ENCODE results near the gene TMIGD1.

DNA sequence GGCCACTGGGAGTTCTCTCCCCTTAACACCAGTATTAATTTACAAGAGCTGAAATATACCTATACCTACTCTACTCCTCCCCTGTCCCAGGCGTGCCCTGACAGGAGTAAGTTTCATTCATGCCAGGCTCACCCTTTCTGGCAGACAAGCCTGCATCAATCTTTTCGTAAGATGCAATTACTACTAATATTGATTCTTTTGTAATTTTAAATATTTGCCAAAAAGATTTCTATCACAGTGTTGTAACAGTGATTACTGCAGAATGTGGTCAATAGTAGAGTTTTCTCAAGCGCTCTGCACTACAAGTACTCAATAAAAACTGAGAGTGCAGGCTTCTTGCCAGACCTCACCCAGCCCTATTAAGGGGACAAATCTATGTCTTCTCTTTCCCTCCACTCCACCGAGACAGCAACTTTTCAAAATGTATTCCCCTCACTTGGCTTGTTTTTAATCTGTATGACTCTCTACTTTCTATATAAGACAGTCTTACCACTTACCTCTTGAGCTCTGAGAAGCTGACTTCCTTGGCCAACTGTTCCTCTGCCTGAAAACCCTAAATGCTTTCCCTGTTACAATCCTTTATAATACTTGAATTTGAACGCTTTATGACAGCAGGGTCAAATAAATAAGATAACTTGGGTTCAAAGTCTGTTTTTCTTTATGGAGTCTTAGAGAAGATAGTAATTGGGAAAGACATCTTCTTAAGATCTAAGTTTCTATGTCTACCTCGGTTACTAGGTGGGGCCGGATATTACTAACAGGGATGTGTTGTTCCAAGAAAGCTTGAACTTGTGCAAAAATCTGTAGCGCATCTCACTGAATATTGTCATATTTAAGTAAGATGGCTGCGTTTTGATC lies at the start of gene TMIGD1:
- TF ChIP-seq CTCF (IDR thresholded peaks at IDR 0.05) (no peak), EZH2 (IDR thresholded peaks at IDR 0.05; ENCODE audit: borderline replicate concordance, insufficient read depth, low read depth, low read length, poor library complexity, severe bottlenecking) (no peak)
